GM18498 (cell line): Measurements from ENCODE around the gene KRTAP1-4.
"Not testable (repeated sequence)": the region's sequence is repeated elsewhere in the genome, so short reads cannot be mapped to it uniquely, and the experiment has no call there.

Source experiments
- ATAC-seq: cut with Tn5 transposase; IDR thresholded peaks from one replicate; pipeline ENCODE4 v1.9.1; 2021; ENCODE audit warnings: mild to moderate bottlenecking, moderate library complexity; ENCODE audit not compliant: unreplicated experiment

The KRTAP1-4 gene

GRCh38 chr17:41009301-41009760 is 20.7 kb downstream of the KRTAP1-4 start:
- ATAC-seq = no peak

GRCh38 chr17:41008811-41009210 is 21.2 kb downstream of the KRTAP1-4 start, which contains the start of gene KRTAP3-1:
Gene KRTAP3-1 (minus strand): TSS chr17:41009128. CDS start chr17:41009074, 54 bp downstream.
- ATAC-seq = no peak

- ATAC-seq = no peak
Measured at GRCh38 chr17:41004397-41004796, 25.6 kb downstream of the KRTAP1-4 start.

- ATAC-seq = no peak
Measured at GRCh38 chr17:41003926-41004325, 26.1 kb downstream of the KRTAP1-4 start.

GRCh38 chr17:41002814-41003213 is 27.2 kb downstream of the KRTAP1-4 start:
- ATAC-seq = no peak

GRCh38 chr17:41001795-41002194 is 28.2 kb downstream of the KRTAP1-4 start:
- ATAC-seq = no peak

GRCh38 chr17:40999563-40999962 is 30.4 kb downstream of the KRTAP1-4 start, which contains the start of gene KRTAP3-2:
Gene KRTAP3-2 (minus strand): TSS chr17:40999906. CDS start chr17:40999853, 53 bp downstream.
- ATAC-seq = not testable (repeated sequence)

- ATAC-seq = no peak
Measured at GRCh38 chr17:40997361-40997760, 32.6 kb downstream of the KRTAP1-4 start.

GRCh38 chr17:40996829-40997228 is 33.2 kb downstream of the KRTAP1-4 start:
- no peak for ATAC-seq

GRCh38 chr17:40995116-40995515 is 34.9 kb downstream of the KRTAP1-4 start:
- ATAC-seq = no peak

- ATAC-seq = no peak
Measured at GRCh38 chr17:40993839-40994238, 36.2 kb downstream of the KRTAP1-4 start, which contains the start of gene KRTAP3-3. Gene KRTAP3-3 (minus strand): TSS chr17:40994164. CDS start chr17:40994097, 67 bp downstream.

GRCh38 chr17:40993084-40993483 is 36.9 kb downstream of the KRTAP1-4 start:
- ATAC-seq = no peak

GRCh38 chr17:40992666-40993065 is 37.3 kb downstream of the KRTAP1-4 start:
- no peak for ATAC-seq

GRCh38 chr17:40986920-40987319 is 43.1 kb downstream of the KRTAP1-4 start:
- no peak for ATAC-seq

- no peak for ATAC-seq
Measured at GRCh38 chr17:40984226-40984625, 45.8 kb downstream of the KRTAP1-4 start, which contains the start of gene KRT40. Gene KRT40 (minus strand): TSS chr17:40984326. CDS start chr17:40984273, 53 bp downstream.

- ATAC-seq = no peak
Measured at GRCh38 chr17:40981115-40981514, 48.9 kb downstream of the KRTAP1-4 start.

- ATAC-seq = no peak
Measured at GRCh38 chr17:40980596-40980995, 49.4 kb downstream of the KRTAP1-4 start.

GRCh38 chr17:40980117-40980516 is 49.9 kb downstream of the KRTAP1-4 start:
- no peak for ATAC-seq
